GM21390 (cell line): Measurements from ENCODE around the gene LEMD1.
"Not testable (repeated sequence)": the region's sequence is repeated elsewhere in the genome, so short reads cannot be mapped to it uniquely, and the experiment has no call there.

ENCODE experiments used
- ATAC-seq: cut with Tn5 transposase; IDR thresholded peaks from one replicate; pipeline ENCODE4 v1.9.1; 2021; ENCODE audit not compliant: unreplicated experiment

The LEMD1 gene

GRCh38 chr1:205447457-205448341 lies 25.8 kb upstream of the LEMD1 start:
- ATAC-seq, result no peak

GRCh38 chr1:205446828-205447227 lies 25.0 kb upstream of the LEMD1 start:
- ATAC-seq, result no peak

GRCh38 chr1:205445646-205445935 lies 23.7 kb upstream of the LEMD1 start:
- no peak for ATAC-seq

GRCh38 chr1:205444931-205445645 lies 23.2 kb upstream of the LEMD1 start:
- no peak for ATAC-seq

- ATAC-seq, result no peak
These were observed 22.6 kb upstream of the LEMD1 start for GRCh38 chr1:205444300-205444930.

GRCh38 chr1:205443585-205444299 lies 21.9 kb upstream of the LEMD1 start:
- ATAC-seq, result no peak

- no peak for ATAC-seq
These were observed 20.3 kb upstream of the LEMD1 start for GRCh38 chr1:205442051-205442725.

- no peak for ATAC-seq
These were observed 19.8 kb upstream of the LEMD1 start for GRCh38 chr1:205441716-205442050.

- ATAC-seq, result no peak
These were observed 19.4 kb upstream of the LEMD1 start for GRCh38 chr1:205441318-205441633.

- peak; percentile 75 for ATAC-seq
These were observed 18.8 kb upstream of the LEMD1 start for GRCh38 chr1:205440476-205441317.

GRCh38 chr1:205440121-205440475 lies 18.2 kb upstream of the LEMD1 start:
- no peak for ATAC-seq

GRCh38 chr1:205438213-205439158 lies 16.6 kb upstream of the LEMD1 start:
- ATAC-seq, result no peak

GRCh38 chr1:205437570-205437969 lies 15.7 kb upstream of the LEMD1 start:
- no peak for ATAC-seq

- no peak for ATAC-seq
These were observed 15.0 kb upstream of the LEMD1 start for GRCh38 chr1:205436776-205437410.

- no peak for ATAC-seq
These were observed 14.0 kb upstream of the LEMD1 start for GRCh38 chr1:205435578-205436573.

- no peak for ATAC-seq
These were observed 12.9 kb upstream of the LEMD1 start for GRCh38 chr1:205434738-205435137.

GRCh38 chr1:205432692-205433091 lies 10.8 kb upstream of the LEMD1 start:
- not testable (repeated sequence) for ATAC-seq
